Fibroblast of mammary gland (primary cell): ENCODE data around the gene MRPL37.
A peak's percentile ranks its signal among the peaks of the same experiment; 100 is the strongest.

Source experiments
- DNase-seq: peaks from one replicate; pipeline ENCODE4 v3.0.0-alpha.2; 2010; ENCODE audit warnings: low read depth
- H3K4me3 ChIP-seq: 2 replicates; pipeline ENCODE4 v1.5.1; 2011; ENCODE audit warnings: low read depth, mild to moderate bottlenecking, low read length, moderate library complexity; ENCODE audit not compliant: control insufficient read depth
- CTCF ChIP-seq: conservative IDR thresholded peaks from 2 replicates; pipeline ENCODE4 v1.5.1; 2011; ENCODE audit warnings: low read depth, low read length, inconsistent platforms; ENCODE audit not compliant: control insufficient read depth, insufficient read depth

Gene MRPL37

GRCh38 chr1:54246116-54246721 is 46.3 kb downstream of the MRPL37 start:
- TF ChIP-seq CTCF = no peak
- DNase-seq = no peak
- no peak overlapping the region for H3K4me3 ChIP-seq

- no peak overlapping the region for H3K4me3 ChIP-seq
- TF ChIP-seq CTCF = no peak
- no peak for DNase-seq
Measured at GRCh38 chr1:54247863-54248515, 48.0 kb downstream of the MRPL37 start.

GRCh38 chr1:54248966-54249365 is 49.0 kb downstream of the MRPL37 start:
- no peak overlapping the region for H3K4me3 ChIP-seq
- DNase-seq = peak; percentile 49
- no peak for TF ChIP-seq CTCF

GRCh38 chr1:54249819-54250435 is 50.0 kb downstream of the MRPL37 start:
- peak; percentile 72 for DNase-seq
- no peak overlapping the region for H3K4me3 ChIP-seq
- no peak for TF ChIP-seq CTCF

GRCh38 chr1:54250670-54251069 is 50.7 kb downstream of the MRPL37 start:
- H3K4me3 ChIP-seq = no peak overlapping the region
- no peak for TF ChIP-seq CTCF
- DNase-seq = no peak

GRCh38 chr1:54252371-54252936 is 52.5 kb downstream of the MRPL37 start:
- DNase-seq = no peak
- no peak overlapping the region for H3K4me3 ChIP-seq
- TF ChIP-seq CTCF = no peak
